GM23248 (cell line): Measurements from ENCODE around the gene ZBTB20. TPM values are rescaled to one million over a fixed set of nuclear protein-coding genes. Genes with fewer than 3 reads are reported as not detected.

Experiments used
- DNase-seq: peaks from one replicate; pipeline ENCODE4 v3.0.0-alpha.2; 2015
- H2AFZ ChIP-seq: fragments of 200-600 bp; sonication (generic); 2 replicates; pipeline ENCODE4 v1.6.1; 2016; ENCODE audit warnings: antibody characterized with exemption
- H3F3A ChIP-seq: fragments of 200-600 bp; sonication (generic); 2 replicates; pipeline ENCODE4 v1.6.1; 2016; ENCODE audit warnings: mild to moderate bottlenecking, antibody characterized with exemption, mixed run types; ENCODE audit not compliant: insufficient read depth
- H3K27ac ChIP-seq: fragments of 200-600 bp; sonication (generic); 2 replicates; pipeline ENCODE4 v1.5.1; 2016; ENCODE audit warnings: mild to moderate bottlenecking
- H3K27me3 ChIP-seq: fragments of 200-600 bp; sonication (generic); replicated peaks from 2 replicates; pipeline ENCODE4 v1.6.1; 2016; ENCODE audit warnings: mild to moderate bottlenecking; ENCODE audit not compliant: insufficient read depth
- H3K36me3 ChIP-seq: fragments of 200-600 bp; sonication (generic); 2 replicates; pipeline ENCODE4 v1.6.1; 2016; ENCODE audit warnings: low read depth, mild to moderate bottlenecking
- H3K4me1 ChIP-seq: fragments of 200-600 bp; sonication (generic); 2 replicates; pipeline ENCODE4 v1.6.1; 2016; ENCODE audit warnings: mild to moderate bottlenecking; ENCODE audit not compliant: insufficient read depth
- H3K4me2 ChIP-seq: fragments of 200-600 bp; sonication (generic); one replicate; pipeline ENCODE4 v1.6.1; 2016; ENCODE audit warnings: mild to moderate bottlenecking; ENCODE audit not compliant: unreplicated experiment
- H3K4me3 ChIP-seq: fragments of 200-600 bp; sonication (generic); 2 replicates; pipeline ENCODE4 v1.5.1; 2016; ENCODE audit warnings: mild to moderate bottlenecking
- H3K79me2 ChIP-seq: fragments of 200-600 bp; sonication (generic); 2 replicates; pipeline ENCODE4 v1.6.1; 2016; ENCODE audit warnings: mild to moderate bottlenecking; ENCODE audit not compliant: insufficient read depth
- H3K9ac ChIP-seq: fragments of 200-600 bp; sonication (generic); 2 replicates; pipeline ENCODE4 v1.6.1; 2016; ENCODE audit warnings: mild to moderate bottlenecking
- H3K9me2 ChIP-seq: fragments of 200-600 bp; sonication (generic); 2 replicates; pipeline ENCODE4 v1.6.1; 2016; ENCODE audit warnings: mixed run types, mild to moderate bottlenecking, moderate library complexity; ENCODE audit not compliant: insufficient read depth
- H3K9me3 ChIP-seq: fragments of 200-600 bp; sonication (generic); one replicate; pipeline ENCODE4 v1.6.1; 2017; ENCODE audit warnings: low read depth
- H4K20me1 ChIP-seq: fragments of 200-600 bp; sonication (generic); 2 replicates; pipeline ENCODE4 v1.6.0; 2016; ENCODE audit not compliant: insufficient read depth
- EZH2 ChIP-seq: fragments of 200-600 bp; sonication (generic); IDR thresholded peaks from 2 replicates; pipeline ENCODE4 v1.6.1; 2018; ENCODE audit warnings: antibody characterized with exemption, mild to moderate bottlenecking; ENCODE audit not compliant: insufficient read depth, poor library complexity, severe bottlenecking
- EZH2phosphoT487 ChIP-seq: fragments of 200-600 bp; sonication (generic); IDR thresholded peaks from 2 replicates; pipeline ENCODE4 v1.6.1; 2018; ENCODE audit warnings: antibody characterized with exemption, moderate library complexity, mild to moderate bottlenecking, low read depth; ENCODE audit not compliant: insufficient read depth
- WGBS, 2 experiments: methylation state at CpG; one replicate each; pipeline ENCODE4 v1.1.6; 2015 to 2017; ENCODE audit warnings: low lambda C conversion rate in 2 of 2, low coverage in 1 of 2; ENCODE audit errors: missing lambda C conversion rate in 2 of 2; 5-methylcytosine and 5-hydroxymethylcytosine counted together
- in situ Hi-C: fragments of 300-500 bp; cut with MboI; formaldehyde crosslinking; loops from 2 replicates; pipeline ENCODE4 v1.15.0; 2020
- polyA plus RNA-seq: library from polyadenylated mRNA; unstranded; fragments of >200 nt; fragmentation: Nextera tagmentation; extraction: Ambion mirVana; gene quantifications from 2 replicates; pipeline ENCODE4 v1.2.1, GENCODE V29; 2016
- total RNA-seq: library from RNA; depleted of rRNA; stranded (reverse); fragments of >200 nt; shearing (Covaris generic); gene quantifications from 2 replicates; pipeline ENCODE4 v1.2.3, GENCODE V29; 2014

Gene ZBTB20
- total and polyA plus RNA-seq, 2 experiments from 2014 or later = 9.2 to 12.2 TPM

DNA sequence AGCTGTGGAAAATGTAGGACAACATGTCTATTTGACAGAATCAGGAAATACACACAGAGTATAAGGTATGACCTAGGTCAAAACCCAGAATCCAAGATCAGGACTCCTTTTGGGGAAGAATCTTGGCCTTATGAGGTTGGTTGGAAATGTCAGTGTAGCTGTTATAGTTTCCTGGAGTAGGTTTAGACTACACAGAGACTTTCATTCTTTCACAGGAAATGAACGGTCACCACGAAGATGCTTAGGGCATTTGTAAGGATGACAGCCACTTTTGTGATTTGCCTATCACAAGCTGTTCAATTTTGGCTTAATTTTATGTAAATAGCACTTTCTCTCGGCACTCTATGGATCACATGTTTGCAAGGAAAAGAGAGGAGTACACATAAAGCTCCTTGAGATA, 18.6 kb upstream of the ZBTB20 start:
- no peak for TF ChIP-seq EZH2
- TF ChIP-seq EZH2phosphoT487 = no peak
- H3K4me3 ChIP-seq = no peak overlapping the region
- H3K79me2 ChIP-seq = no peaks in the 10 kb centered on the region
- H3K9me2 ChIP-seq = no peaks in the 10 kb centered on the region
- 0 out of 2 replicates have a peak, but pooled peaks cover 7% of the 10 kb centered on the region for H3K4me1 ChIP-seq
- no peaks in the 10 kb centered on the region for H3K9me3 ChIP-seq
- peak overlapping the region; percentile 18 for H3K4me2 ChIP-seq
- in situ Hi-C loops = loop anchor here (10.0 kb wide), 1 partner anchor 331 kb away; no protein-coding TSS in a partner anchor
- no peak overlapping the region for H3K27ac ChIP-seq
- H3K9ac ChIP-seq = no peak overlapping the region
- H3K36me3 ChIP-seq = no peaks in the 10 kb centered on the region
- H3K27me3 ChIP-seq = no peaks in the 10 kb centered on the region
- H3F3A ChIP-seq = no peaks in the 10 kb centered on the region
- 23 to 27% methylated on average over 3 of the region's 3 CpGs for WGBS, 2 experiments
- no peaks in the 10 kb centered on the region for H4K20me1 ChIP-seq
- H2AFZ ChIP-seq = peak overlapping the region; percentile 72
- DNase-seq = peak; percentile 26

DNA sequence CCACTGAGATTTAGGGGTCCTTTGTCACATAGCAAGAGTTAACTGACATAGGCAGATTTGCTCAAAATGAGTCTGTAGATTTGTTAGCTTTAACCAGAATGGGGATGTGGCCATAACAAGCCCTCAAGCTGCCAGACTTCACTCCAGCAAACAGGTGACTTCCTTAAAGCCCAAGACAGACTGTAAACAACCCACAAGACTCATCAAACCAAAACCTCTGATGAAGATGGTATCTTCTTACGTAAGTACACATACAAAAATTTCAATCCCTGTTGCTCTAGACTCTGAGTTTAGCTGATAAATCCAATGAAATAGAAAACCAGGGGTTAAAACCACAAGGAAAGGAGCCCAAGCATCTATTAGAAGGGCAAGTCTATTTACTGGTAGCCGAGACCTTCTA, 18.2 kb upstream of the ZBTB20 start:
- H3K9ac ChIP-seq = no peak overlapping the region
- DNase-seq = no peak
- 0 out of 2 replicates have a peak, but pooled peaks cover 7% of the 10 kb centered on the region for H3K4me1 ChIP-seq
- TF ChIP-seq EZH2phosphoT487 = no peak
- TF ChIP-seq EZH2 = no peak
- H3F3A ChIP-seq = no peaks in the 10 kb centered on the region
- H3K4me2 ChIP-seq = no peak overlapping the region
- no peaks in the 10 kb centered on the region for H3K9me2 ChIP-seq
- in situ Hi-C loops = loop anchor here (10.0 kb wide), 1 partner anchor 330 kb away; no protein-coding TSS in a partner anchor
- H2AFZ ChIP-seq = peak overlapping the region; percentile 72
- H3K4me3 ChIP-seq = no peak overlapping the region
- H3K9me3 ChIP-seq = no peaks in the 10 kb centered on the region
- no peaks in the 10 kb centered on the region for H3K79me2 ChIP-seq
- WGBS, 2 experiments = 97 to 99% methylated on average over 2 of the region's 2 CpGs
- no peaks in the 10 kb centered on the region for H3K27me3 ChIP-seq
- H3K36me3 ChIP-seq = no peaks in the 10 kb centered on the region
- H4K20me1 ChIP-seq = no peaks in the 10 kb centered on the region
- H3K27ac ChIP-seq = no peak overlapping the region

- 83 to 85% methylated on average over 3 of the region's 3 CpGs for WGBS, 2 experiments
- no peaks in the 10 kb centered on the region for H3F3A ChIP-seq
- no peak overlapping the region for H3K4me2 ChIP-seq
- H2AFZ ChIP-seq = peak overlapping the region; percentile 41; the same call in 1 of the 2 replicates
- no peak overlapping the region for H3K4me3 ChIP-seq
- H3K36me3 ChIP-seq = no peaks in the 10 kb centered on the region
- no peaks in the 10 kb centered on the region for H3K9me2 ChIP-seq
- in situ Hi-C loops = loop anchor here (10.0 kb wide), 1 partner anchor 330 kb away; no protein-coding TSS in a partner anchor
- no peaks in the 10 kb centered on the region for H3K79me2 ChIP-seq
- H3K4me1 ChIP-seq = 0 out of 2 replicates have a peak, but pooled peaks cover 7% of the 10 kb centered on the region
- H3K27me3 ChIP-seq = no peaks in the 10 kb centered on the region
- TF ChIP-seq EZH2 (no peak), EZH2phosphoT487 (no peak)
- H3K9me3 ChIP-seq = no peaks in the 10 kb centered on the region
- no peaks in the 10 kb centered on the region for H4K20me1 ChIP-seq
- no peak overlapping the region for H3K9ac ChIP-seq
- DNase-seq = peak; percentile 34
- H3K27ac ChIP-seq = no peak overlapping the region
Observed at GRCh38 chr3:115164374-115165221, 17.5 kb upstream of the ZBTB20 start.

- Histone ChIP-seq H2AFZ (no peak overlapping the region), H3F3A (no peaks in the 10 kb centered on the region), H3K4me2 (no peak overlapping the region), H3K79me2 (no peaks in the 10 kb centered on the region), H3K27ac (no peak overlapping the region), H3K9me2 (no peaks in the 10 kb centered on the region), H3K9me3 (no peaks in the 10 kb centered on the region), H3K4me3 (no peak overlapping the region), H3K36me3 (no peaks in the 10 kb centered on the region), H3K4me1 (0 out of 2 replicates have a peak, but pooled peaks cover 7% of the 10 kb centered on the region), H3K27me3 (no peaks in the 10 kb centered on the region), H3K9ac (no peak overlapping the region), H4K20me1 (no peaks in the 10 kb centered on the region)
- DNase-seq = no peak
- in situ Hi-C loops = loop anchor here (10.0 kb wide), 1 partner anchor 328 kb away; no protein-coding TSS in a partner anchor
- TF ChIP-seq EZH2phosphoT487 (no peak), EZH2 (no peak)
- 89 to 95% methylated on average over 1 of the region's 1 CpG for WGBS, 2 experiments
Observed at GRCh38 chr3:115162759-115163158, 15.7 kb upstream of the ZBTB20 start.
